ENCODE measurements around the gene CFAP61.

- TF ChIP-seq, protein P1, sequence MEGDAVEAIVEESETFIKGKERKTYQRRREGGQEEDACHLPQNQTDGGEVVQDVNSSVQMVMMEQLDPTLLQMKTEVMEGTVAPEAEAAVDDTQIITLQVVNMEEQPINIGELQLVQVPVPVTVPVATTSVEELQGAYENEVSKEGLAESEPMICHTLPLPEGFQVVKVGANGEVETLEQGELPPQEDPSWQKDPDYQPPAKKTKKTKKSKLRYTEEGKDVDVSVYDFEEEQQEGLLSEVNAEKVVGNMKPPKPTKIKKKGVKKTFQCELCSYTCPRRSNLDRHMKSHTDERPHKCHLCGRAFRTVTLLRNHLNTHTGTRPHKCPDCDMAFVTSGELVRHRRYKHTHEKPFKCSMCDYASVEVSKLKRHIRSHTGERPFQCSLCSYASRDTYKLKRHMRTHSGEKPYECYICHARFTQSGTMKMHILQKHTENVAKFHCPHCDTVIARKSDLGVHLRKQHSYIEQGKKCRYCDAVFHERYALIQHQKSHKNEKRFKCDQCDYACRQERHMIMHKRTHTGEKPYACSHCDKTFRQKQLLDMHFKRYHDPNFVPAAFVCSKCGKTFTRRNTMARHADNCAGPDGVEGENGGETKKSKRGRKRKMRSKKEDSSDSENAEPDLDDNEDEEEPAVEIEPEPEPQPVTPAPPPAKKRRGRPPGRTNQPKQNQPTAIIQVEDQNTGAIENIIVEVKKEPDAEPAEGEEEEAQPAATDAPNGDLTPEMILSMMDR (conservative IDR thresholded peaks at IDR 0.05; ENCODE audit: low read length) = no peak
- TF ChIP-seq EZH2phosphoT487 (IDR thresholded peaks at IDR 0.05; ENCODE audit: borderline replicate concordance) = no peak
These were observed 282.2 kb downstream of the CFAP61 start for GRCh38 chr20:20334489-20334888.

Data from Loucy (cell line).